Left ventricle myocardium inferior (tissue), 1 donor: Measurements from ENCODE around the gene PRR20B. TPM values are rescaled to one million over a fixed set of nuclear protein-coding genes. Genes with fewer than 3 reads are reported as not detected.
A peak's percentile ranks its signal among the peaks of the same experiment; 100 is the strongest.
"Not testable (repeated sequence)": the region's sequence is repeated elsewhere in the genome, so short reads cannot be mapped to it uniquely, and the experiment has no call there.

Experiments
- DNase-seq: peaks from one replicate; pipeline ENCODE4 v3.0.0-alpha.2; 2020
- H3K27ac ChIP-seq: fragments of 200-600 bp; replicated peaks from 2 replicates; pipeline ENCODE4 v1.8.0; 2021
- H3K27me3 ChIP-seq: fragments of 200-600 bp; 2 replicates; pipeline ENCODE4 v1.8.0; 2021; ENCODE audit warnings: low read depth
- H3K36me3 ChIP-seq: fragments of 200-600 bp; 2 replicates; pipeline ENCODE4 v1.8.0; 2021
- H3K4me1 ChIP-seq: fragments of 200-600 bp; 2 replicates; pipeline ENCODE4 v1.8.0; 2021
- H3K4me3 ChIP-seq: fragments of 200-600 bp; 2 replicates; pipeline ENCODE4 v1.8.0; 2021; ENCODE audit warnings: mild to moderate bottlenecking, moderate library complexity
- H3K9me3 ChIP-seq: fragments of 200-600 bp; replicated peaks from 2 replicates; pipeline ENCODE4 v1.8.0; 2021
- CTCF ChIP-seq: fragments of 200-600 bp; IDR thresholded peaks from 2 replicates; pipeline ENCODE4 v1.8.0; 2021; ENCODE audit warnings: antibody characterized with exemption, mild to moderate bottlenecking, borderline replicate concordance
- intact Hi-C: fragments of 100-400 bp; cut with micrococcal nuclease; formaldehyde crosslinking; loops from one replicate; pipeline ENCODE4 v1.11.0; 2022
- long read RNA-seq: library from polyadenylated mRNA; unstranded; transcript quantifications from one replicate; pipeline ENCODE4 v2.0.0, GENCODE V29; 2021
- total RNA-seq: library from RNA; stranded (reverse); fragmentation: NEBNext Ultra II Directional; extraction: Animal tissue kit (Norgen Biotek cat#: 25700); gene quantifications from one replicate; pipeline ENCODE4 v1.2.1, GENCODE V29; 2021
- donor health status: DM: no; HTN: yes; CAD: no; lungs with severe emphysema.

The PRR20B gene
- not detected for total RNA-seq
- long read RNA-seq: 0 reads

GRCh38 chr13:57147188-57147587, at the start of gene PRR20B:
TSS of gene PRR20B (plus strand) at chr13:57147488. CDS start at chr13:57147875, 387 bp downstream.
- H3K36me3 ChIP-seq, H3K27ac ChIP-seq, H3K9me3 ChIP-seq, intact Hi-C loops, H3K4me3 ChIP-seq, DNase-seq, H3K4me1 ChIP-seq, H3K27me3 ChIP-seq: not testable (repeated sequence)

DNA sequence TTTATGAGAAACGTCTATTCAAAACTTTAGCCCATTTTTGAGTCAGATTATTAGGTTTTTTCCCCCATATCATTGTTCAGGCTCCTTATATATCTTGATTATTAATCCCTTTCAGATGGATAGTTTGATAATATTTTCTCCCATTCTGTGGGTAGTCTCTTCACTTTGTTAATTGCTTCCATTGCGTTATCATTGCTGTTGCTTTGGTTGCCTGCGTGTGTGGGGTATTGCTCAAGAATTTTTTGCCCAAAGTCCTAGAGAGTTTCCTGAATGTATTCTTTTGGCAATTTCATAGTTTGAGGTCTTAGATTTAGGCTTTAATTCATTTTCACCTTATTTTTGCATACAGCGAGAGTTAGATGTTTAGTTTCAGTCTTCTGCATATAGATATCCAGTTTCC, 32.3 kb upstream of the PRR20B start:
- Histone ChIP-seq H3K4me3 (no peak overlapping the region), H3K9me3 (peaks cover 20% of the 10 kb centered on the region), H3K36me3 (no peaks in the 10 kb centered on the region), H3K27ac (no peak overlapping the region), H3K27me3 (no peaks in the 10 kb centered on the region), H3K4me1 (no peaks in the 10 kb centered on the region)
- intact Hi-C loops: no loop called here
- DNase-seq: no peak
- no peak for TF ChIP-seq CTCF

- H3K36me3 ChIP-seq: no peaks in the 10 kb centered on the region
- peak overlapping the region; percentile 87 for H3K27ac ChIP-seq
- TF ChIP-seq CTCF: no peak
- peaks cover 24% of the 10 kb centered on the region for H3K4me1 ChIP-seq
- H3K4me3 ChIP-seq: no peak overlapping the region
- no peaks in the 10 kb centered on the region for H3K9me3 ChIP-seq
- H3K27me3 ChIP-seq: no peaks in the 10 kb centered on the region
- peak; percentile 24 for DNase-seq
- intact Hi-C loops: no loop called here
Measured at GRCh38 chr13:57123681-57124080, 23.6 kb upstream of the PRR20B start.

DNA sequence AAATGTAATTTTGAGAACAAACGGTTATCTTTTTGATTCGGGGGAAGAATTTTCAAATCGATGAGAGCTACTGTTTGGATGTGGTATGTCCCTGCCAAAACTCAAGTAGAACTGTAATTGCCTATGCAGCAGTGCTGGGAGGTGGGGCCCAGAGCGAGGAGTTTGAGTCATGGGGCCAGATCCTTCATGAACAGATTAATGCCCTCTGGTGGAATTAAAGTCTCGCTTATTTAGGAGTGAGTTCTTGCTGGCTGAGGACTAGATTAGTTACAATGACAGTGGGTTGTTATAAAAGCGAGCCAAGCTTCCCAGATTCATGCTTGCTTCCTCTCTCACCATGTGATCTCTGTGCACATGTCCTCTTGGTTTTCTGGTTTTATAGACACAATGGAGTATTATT, 18.4 kb upstream of the PRR20B start:
- H3K9me3 ChIP-seq: no peaks in the 10 kb centered on the region
- no peak for TF ChIP-seq CTCF
- no peak overlapping the region for H3K27ac ChIP-seq
- no peak overlapping the region for H3K4me3 ChIP-seq
- peaks cover 6% of the 10 kb centered on the region for H3K4me1 ChIP-seq
- intact Hi-C loops: no loop called here
- DNase-seq: no peak
- H3K27me3 ChIP-seq: no peaks in the 10 kb centered on the region
- no peaks in the 10 kb centered on the region for H3K36me3 ChIP-seq

DNA sequence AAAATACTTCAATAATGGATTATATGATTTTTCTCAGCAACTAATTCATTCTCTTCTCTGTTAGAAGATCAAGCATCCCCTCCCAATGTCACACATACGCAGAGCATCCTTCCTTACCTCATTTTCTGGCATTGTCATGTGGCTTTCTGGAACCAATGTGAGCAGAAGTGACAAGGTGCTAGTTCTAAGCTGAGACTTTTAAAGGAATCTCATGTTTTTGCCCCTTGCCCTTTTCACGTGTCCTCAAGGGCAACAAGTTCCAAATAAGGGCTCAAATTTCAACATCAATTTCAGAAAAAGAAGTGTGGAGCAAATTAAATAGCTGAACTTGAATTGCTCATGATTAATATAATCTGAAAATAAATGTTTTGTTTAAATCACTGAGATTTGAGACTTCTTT, 11.2 kb upstream of the PRR20B start:
- intact Hi-C loops: no loop called here
- DNase-seq: no peak
- no peaks in the 10 kb centered on the region for H3K4me1 ChIP-seq
- no peaks in the 10 kb centered on the region for H3K9me3 ChIP-seq
- no peak for TF ChIP-seq CTCF
- H3K36me3 ChIP-seq: no peaks in the 10 kb centered on the region
- no peaks in the 10 kb centered on the region for H3K27me3 ChIP-seq
- no peak overlapping the region for H3K27ac ChIP-seq
- no peak overlapping the region for H3K4me3 ChIP-seq

DNA sequence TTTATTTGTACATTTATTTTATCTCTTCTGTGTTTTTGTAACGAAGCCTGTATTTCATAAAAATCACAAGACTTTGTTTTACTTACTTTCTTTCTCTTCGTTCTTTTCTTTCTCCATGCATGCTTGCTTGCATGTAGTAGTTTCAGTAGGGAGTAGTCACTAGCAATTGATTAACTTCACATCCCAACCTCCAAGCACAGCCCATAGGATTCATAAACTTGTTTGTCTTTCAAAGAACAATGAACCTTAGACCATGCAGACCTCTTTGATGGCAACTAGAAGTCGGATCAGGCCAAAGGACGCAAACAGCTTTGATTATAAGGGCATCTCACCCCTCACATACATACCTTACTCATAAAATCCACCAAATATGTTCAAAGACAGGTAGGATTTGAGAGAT, 9.7 kb upstream of the PRR20B start:
- intact Hi-C loops: no loop called here
- TF ChIP-seq CTCF: no peak
- H3K27ac ChIP-seq: no peak overlapping the region
- no peaks in the 10 kb centered on the region for H3K4me1 ChIP-seq
- DNase-seq: no peak
- H3K36me3 ChIP-seq: no peaks in the 10 kb centered on the region
- H3K27me3 ChIP-seq: no peaks in the 10 kb centered on the region
- H3K4me3 ChIP-seq: no peak overlapping the region
- no peaks in the 10 kb centered on the region for H3K9me3 ChIP-seq
